Measurements from ENCODE around the gene LAMC2. TPM values are rescaled to one million over a fixed set of nuclear protein-coding genes. Genes with fewer than 3 reads are reported as not detected.
A peak's percentile ranks its signal among the peaks of the same experiment; 100 is the strongest.

Gene LAMC2
- total RNA-seq, 1 experiment from 2014 or later = 0.16 TPM

GRCh38 chr1:183164340-183164739 lies 21.7 kb upstream of the LAMC2 start:
- H3K4me3 ChIP-seq = no peak overlapping the region
- H3K27me3 ChIP-seq = no peaks in the 10 kb centered on the region
- H3K36me3 ChIP-seq = no peaks in the 10 kb centered on the region
- DNase-seq = peak; percentile 87
- H3K9me3 ChIP-seq = peaks cover 2% of the 10 kb centered on the region; the same call in 1 of the 2 replicates

DNA sequence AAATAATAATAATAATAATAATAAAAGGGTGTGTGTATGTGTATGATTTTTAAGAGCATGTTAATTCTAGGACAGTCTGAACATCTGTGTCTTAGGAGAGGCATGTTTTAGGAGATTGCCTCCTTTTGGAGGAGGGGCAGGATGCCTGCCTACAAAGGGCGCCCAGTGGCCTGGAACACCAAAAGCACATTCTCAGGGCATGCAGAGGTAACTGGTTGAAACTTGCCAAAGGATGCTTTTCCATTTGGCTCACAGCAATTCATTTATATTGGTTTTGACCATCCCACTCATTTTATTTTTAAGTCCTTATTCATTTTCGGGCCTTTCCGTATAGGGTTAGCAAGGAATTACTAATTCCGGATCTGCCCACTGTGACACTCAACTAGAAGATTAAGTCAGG lies 21.1 kb upstream of the LAMC2 start:
- DNase-seq = no peak
- no peak overlapping the region for H3K4me3 ChIP-seq
- no peaks in the 10 kb centered on the region for H3K27me3 ChIP-seq
- peaks cover 2% of the 10 kb centered on the region; the same call in 1 of the 2 replicates for H3K9me3 ChIP-seq
- no peaks in the 10 kb centered on the region for H3K36me3 ChIP-seq

- no peak for DNase-seq
- H3K9me3 ChIP-seq = peaks cover 2% of the 10 kb centered on the region; the same call in 1 of the 2 replicates
- no peak overlapping the region for H3K4me3 ChIP-seq
- H3K27me3 ChIP-seq = no peaks in the 10 kb centered on the region
- no peaks in the 10 kb centered on the region for H3K36me3 ChIP-seq
These were observed 20.6 kb upstream of the LAMC2 start for GRCh38 chr1:183165456-183165855.

DNA sequence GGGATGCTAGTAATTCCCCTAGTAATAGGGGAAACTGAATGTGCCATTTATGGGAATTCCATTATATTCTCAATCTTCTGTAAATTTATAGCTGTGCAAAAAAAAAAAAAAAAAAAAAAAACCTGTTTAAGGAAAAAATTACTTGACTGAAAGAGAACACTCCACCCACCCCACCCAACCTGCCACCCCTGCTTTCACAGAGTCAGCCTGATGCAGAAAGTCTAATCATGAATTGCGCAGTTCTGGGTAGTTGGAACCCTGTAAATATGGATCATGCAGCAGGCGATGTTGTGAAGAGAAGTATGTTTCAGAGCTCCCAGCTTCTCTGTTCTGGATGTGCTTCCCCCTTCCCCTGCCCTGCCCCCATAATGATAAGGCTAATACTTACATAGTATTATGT lies 19.6 kb upstream of the LAMC2 start:
- Histone ChIP-seq H3K9me3 (peaks cover under 1% of the 10 kb centered on the region; the same call in 1 of the 2 replicates), H3K27me3 (no peaks in the 10 kb centered on the region), H3K36me3 (no peaks in the 10 kb centered on the region), H3K4me3 (no peak overlapping the region)
- no peak for DNase-seq

- Histone ChIP-seq H3K27me3 (no peaks in the 10 kb centered on the region), H3K9me3 (no peaks in the 10 kb centered on the region), H3K4me3 (no peak overlapping the region), H3K36me3 (no peaks in the 10 kb centered on the region)
- DNase-seq = no peak
These were observed 18.4 kb upstream of the LAMC2 start for GRCh38 chr1:183167676-183168075.

DNA sequence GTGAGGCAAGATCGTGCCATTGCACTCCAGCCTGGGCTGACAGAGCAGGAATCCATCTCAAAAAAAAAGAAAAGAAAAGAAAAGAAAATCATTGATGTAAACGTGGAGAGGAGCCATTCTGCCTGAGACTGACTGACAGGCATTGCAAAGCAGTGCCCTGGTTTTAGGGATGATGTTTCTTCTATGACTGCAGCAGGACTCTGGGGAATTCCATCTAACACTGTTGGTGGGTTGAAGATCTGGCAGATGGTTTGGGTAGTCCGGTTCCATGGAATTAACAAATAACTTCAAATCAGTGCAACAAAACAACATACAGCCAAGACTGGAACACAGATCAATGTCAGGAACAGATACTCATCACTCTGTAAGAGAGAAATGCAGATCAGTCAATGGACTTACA lies 17.8 kb upstream of the LAMC2 start:
- H3K4me3 ChIP-seq = no peak overlapping the region
- DNase-seq = no peak

DNA sequence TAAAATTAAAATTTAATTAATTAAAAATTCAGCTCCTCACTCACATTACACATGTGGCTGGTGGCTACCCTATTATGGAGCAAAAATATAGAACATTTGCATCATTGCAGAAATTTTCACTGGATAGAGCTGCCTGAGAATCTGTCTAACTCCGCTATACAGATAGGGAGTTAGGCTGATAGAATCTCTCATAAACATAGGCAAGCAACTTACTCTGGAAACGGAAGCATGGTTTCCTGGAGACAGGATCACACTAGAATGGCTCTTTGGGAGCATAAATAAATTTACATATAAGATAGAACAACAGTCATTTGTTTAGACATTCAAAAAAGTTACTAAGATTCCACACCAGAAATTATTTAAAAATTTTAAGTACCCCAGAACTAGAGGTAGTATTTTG lies 12.2 kb upstream of the LAMC2 start:
- Histone ChIP-seq H3K36me3 (no peaks in the 10 kb centered on the region), H3K9me3 (no peaks in the 10 kb centered on the region), H3K27me3 (no peaks in the 10 kb centered on the region), H3K4me3 (no peak overlapping the region)
- DNase-seq = no peak

More for the DNA sequence above, 17.8 kb upstream of the LAMC2 start:
- Histone ChIP-seq H3K36me3 (no peaks in the 10 kb centered on the region), H3K27me3 (no peaks in the 10 kb centered on the region), H3K9me3 (no peaks in the 10 kb centered on the region)

DNA sequence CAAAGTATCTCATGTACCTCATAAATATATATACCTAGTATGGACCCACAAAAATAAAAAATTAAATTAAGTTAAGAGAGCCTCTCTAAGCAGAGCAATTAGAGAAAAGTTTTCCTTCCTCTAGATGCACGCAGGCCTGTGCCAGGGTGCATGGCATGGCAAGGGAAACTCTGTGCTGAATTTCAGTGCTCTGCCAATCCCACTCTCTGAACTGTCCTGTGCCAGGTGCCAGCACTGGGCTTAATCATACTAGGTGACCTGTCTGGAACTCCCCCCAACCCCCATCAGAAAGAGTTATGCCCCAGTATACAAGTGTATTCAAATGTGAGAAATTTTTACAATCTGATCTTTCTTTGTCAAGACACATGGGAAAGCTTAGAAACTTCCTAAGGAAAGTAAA lies 10.4 kb upstream of the LAMC2 start:
- no peak for DNase-seq
- Histone ChIP-seq H3K27me3 (no peaks in the 10 kb centered on the region), H3K4me3 (no peak overlapping the region), H3K9me3 (no peaks in the 10 kb centered on the region), H3K36me3 (no peaks in the 10 kb centered on the region)

- Histone ChIP-seq H3K36me3 (no peaks in the 10 kb centered on the region), H3K27me3 (no peaks in the 10 kb centered on the region), H3K4me3 (no peak overlapping the region), H3K9me3 (no peaks in the 10 kb centered on the region)
- DNase-seq = no peak
These were observed 7.5 kb upstream of the LAMC2 start for GRCh38 chr1:183178545-183178944.

DNA sequence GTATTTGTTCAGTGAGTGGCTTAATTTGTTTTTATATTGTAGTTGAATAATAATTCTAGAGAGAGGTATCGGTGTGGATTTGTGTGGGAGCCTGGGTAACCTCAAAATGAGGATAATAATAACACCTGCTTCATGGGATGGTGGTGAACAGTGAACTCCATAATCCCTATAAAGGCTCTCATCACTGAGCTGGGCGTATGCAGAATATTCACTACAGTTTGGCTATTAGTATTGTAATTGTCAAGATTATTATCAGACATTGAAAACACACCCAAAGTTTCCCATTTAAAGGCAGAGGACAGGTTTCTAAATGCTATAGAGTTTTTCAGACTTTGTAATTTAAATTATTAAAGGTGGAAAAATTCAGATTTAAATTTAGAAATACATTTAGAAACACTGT lies 7.0 kb upstream of the LAMC2 start:
- no peaks in the 10 kb centered on the region for H3K9me3 ChIP-seq
- DNase-seq = no peak
- no peak overlapping the region for H3K4me3 ChIP-seq
- no peaks in the 10 kb centered on the region for H3K27me3 ChIP-seq
- H3K36me3 ChIP-seq = no peaks in the 10 kb centered on the region

GRCh38 chr1:183180218-183180617 lies 5.8 kb upstream of the LAMC2 start:
- DNase-seq = peak; percentile 66
- no peaks in the 10 kb centered on the region for H3K27me3 ChIP-seq
- H3K4me3 ChIP-seq = no peak overlapping the region
- no peaks in the 10 kb centered on the region for H3K9me3 ChIP-seq
- no peaks in the 10 kb centered on the region for H3K36me3 ChIP-seq

GRCh38 chr1:183180634-183181056 lies 5.4 kb upstream of the LAMC2 start:
- no peaks in the 10 kb centered on the region for H3K9me3 ChIP-seq
- no peaks in the 10 kb centered on the region for H3K27me3 ChIP-seq
- no peak overlapping the region for H3K4me3 ChIP-seq
- H3K36me3 ChIP-seq = no peaks in the 10 kb centered on the region
- DNase-seq = peak; percentile 26

GRCh38 chr1:183186841-183187240 lies 777 bp downstream of the LAMC2 start:
- Histone ChIP-seq H3K4me3 (no peak overlapping the region), H3K36me3 (no peaks in the 10 kb centered on the region), H3K9me3 (no peaks in the 10 kb centered on the region), H3K27me3 (no peaks in the 10 kb centered on the region)
- no peak for DNase-seq

DNA sequence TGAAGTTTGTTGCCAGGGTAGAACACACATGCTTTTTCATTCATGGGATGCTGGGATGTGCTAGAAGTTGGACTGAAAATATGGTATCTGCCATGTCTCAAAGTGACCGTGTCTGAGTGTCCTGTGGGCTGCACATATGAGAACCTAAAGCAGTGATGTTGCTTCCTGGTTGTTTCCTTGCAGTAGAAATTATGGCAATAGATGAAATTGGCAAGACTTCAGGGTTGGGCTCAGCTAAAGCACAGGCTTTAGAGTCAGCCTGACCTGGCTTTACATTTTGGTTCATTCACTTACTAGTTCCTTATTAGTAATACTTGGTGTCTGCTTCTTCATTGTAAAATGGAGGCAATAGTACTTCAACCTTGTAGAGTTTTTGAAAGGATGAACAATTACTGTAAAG lies 2.2 kb downstream of the LAMC2 start:
- DNase-seq = no peak
- no peaks in the 10 kb centered on the region for H3K36me3 ChIP-seq
- H3K9me3 ChIP-seq = no peaks in the 10 kb centered on the region
- no peak overlapping the region for H3K4me3 ChIP-seq
- H3K27me3 ChIP-seq = no peaks in the 10 kb centered on the region

DNA sequence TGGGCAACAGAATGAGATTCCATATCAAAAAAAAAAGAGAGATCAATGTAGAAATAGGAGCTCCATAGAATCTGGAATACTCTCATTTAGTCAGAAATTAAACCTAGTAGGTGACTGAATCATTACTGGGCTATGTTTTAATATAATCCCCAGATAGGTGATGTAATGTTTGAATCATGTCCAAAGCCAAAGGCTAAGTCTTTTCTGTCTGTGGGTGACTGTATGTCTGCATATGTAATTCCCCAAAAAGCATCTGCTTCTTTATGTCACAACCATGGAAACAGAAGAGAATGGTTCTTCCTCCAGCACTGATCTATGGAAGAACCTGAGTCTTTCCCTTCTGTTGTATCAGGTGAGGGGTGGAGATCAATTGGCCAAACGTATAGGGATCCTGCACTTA lies 5.8 kb downstream of the LAMC2 start:
- DNase-seq = no peak

GRCh38 chr1:183193963-183194525 lies 8.0 kb downstream of the LAMC2 start:
- Histone ChIP-seq H3K9me3 (no peaks in the 10 kb centered on the region), H3K4me3 (no peak overlapping the region), H3K27me3 (no peaks in the 10 kb centered on the region), H3K36me3 (no peaks in the 10 kb centered on the region)
- no peak for DNase-seq

More for the DNA sequence above, 5.8 kb downstream of the LAMC2 start:
- Histone ChIP-seq H3K9me3 (no peaks in the 10 kb centered on the region), H3K27me3 (no peaks in the 10 kb centered on the region), H3K36me3 (no peaks in the 10 kb centered on the region), H3K4me3 (no peak overlapping the region)

- H3K4me3 ChIP-seq = no peak overlapping the region
- no peaks in the 10 kb centered on the region for H3K27me3 ChIP-seq
- DNase-seq = no peak
- H3K36me3 ChIP-seq = no peaks in the 10 kb centered on the region
- no peaks in the 10 kb centered on the region for H3K9me3 ChIP-seq
These were observed 8.6 kb downstream of the LAMC2 start for GRCh38 chr1:183194527-183195141.

- Histone ChIP-seq H3K4me3 (no peak overlapping the region), H3K9me3 (no peaks in the 10 kb centered on the region)
- peak; percentile 8 for DNase-seq
These were observed 9.1 kb downstream of the LAMC2 start for GRCh38 chr1:183195142-183195574.

More at GRCh38 chr1:183195142-183195574, 9.1 kb downstream of the LAMC2 start:
- Histone ChIP-seq H3K27me3 (no peaks in the 10 kb centered on the region), H3K36me3 (no peaks in the 10 kb centered on the region)

All from MG63 (cell line).